ENCODE results near the gene CDC42BPG. TPM values are rescaled to one million over a fixed set of nuclear protein-coding genes. Genes with fewer than 3 reads are reported as not detected.

The CDC42BPG gene
- total and polyA plus RNA-seq, 8 donors = 6.8 to 25.9 (median 9.0) TPM

- ATAC-seq = no peak
- no peaks in the 10 kb centered on the region for H3K4me1 ChIP-seq
- no peak for DNase-seq
- no peak for TF ChIP-seq CTCF (IDR thresholded peaks at IDR 0.05)
- peaks cover 0 to 61% of the 10 kb centered on the region in 2 donors for H3K36me3 ChIP-seq
- no peaks in the 10 kb centered on the region for H3K9me3 ChIP-seq
- no peak overlapping the region for H3K27ac ChIP-seq
- H3K4me3 ChIP-seq = no peak overlapping the region
- no peaks in the 10 kb centered on the region for H3K27me3 ChIP-seq
- intact Hi-C loops (cut with DNase I) = no loop called here
Observed at GRCh38 chr11:64829536-64830251, 14.8 kb downstream of the CDC42BPG start.

- Histone ChIP-seq H3K4me1 (no peaks in the 10 kb centered on the region), H3K27ac (no peak overlapping the region), H3K27me3 (no peaks in the 10 kb centered on the region), H3K4me3 (no peak overlapping the region), H3K36me3 (peaks cover 0 to 42% of the 10 kb centered on the region in 2 donors), H3K9me3 (no peaks in the 10 kb centered on the region)
- TF ChIP-seq CTCF (IDR thresholded peaks at IDR 0.05) = no peak
- DNase-seq = no peak
- no peak for ATAC-seq
- intact Hi-C loops (cut with DNase I) = no loop called here
Observed at GRCh38 chr11:64827451-64827839, 17.0 kb downstream of the CDC42BPG start.

GRCh38 chr11:64826578-64827450 is 17.6 kb downstream of the CDC42BPG start:
- Histone ChIP-seq H3K4me3 (no peak overlapping the region), H3K4me1 (no peaks in the 10 kb centered on the region), H3K27me3 (no peaks in the 10 kb centered on the region), H3K9me3 (no peaks in the 10 kb centered on the region), H3K27ac (no peak overlapping the region), H3K36me3 (peaks cover 0 to 37% of the 10 kb centered on the region in 2 donors)
- ATAC-seq (no peak), DNase-seq (no peak)
- TF ChIP-seq CTCF (IDR thresholded peaks at IDR 0.05) = no peak
- intact Hi-C loops (cut with DNase I) = no loop called here

- DNase-seq = no peak
- H3K36me3 ChIP-seq = peaks cover 0 to 30% of the 10 kb centered on the region in 2 donors
- no peak overlapping the region for H3K4me3 ChIP-seq
- no peak overlapping the region for H3K27ac ChIP-seq
- no peaks in the 10 kb centered on the region for H3K27me3 ChIP-seq
- H3K4me1 ChIP-seq = no peaks in the 10 kb centered on the region
- no peak for ATAC-seq
- no peak for TF ChIP-seq CTCF (IDR thresholded peaks at IDR 0.05)
- intact Hi-C loops (cut with DNase I) = no loop called here
- H3K9me3 ChIP-seq = no peaks in the 10 kb centered on the region
Observed at GRCh38 chr11:64826062-64826461, 18.4 kb downstream of the CDC42BPG start.

- no peak for TF ChIP-seq CTCF (IDR thresholded peaks at IDR 0.05)
- Histone ChIP-seq H3K9me3 (no peaks in the 10 kb centered on the region), H3K4me1 (no peaks in the 10 kb centered on the region), H3K36me3 (peaks cover 0 to 12% of the 10 kb centered on the region in 2 donors), H3K27ac (no peak overlapping the region), H3K27me3 (no peaks in the 10 kb centered on the region), H3K4me3 (no peak overlapping the region)
- ATAC-seq (no peak), DNase-seq (no peak)
- intact Hi-C loops (cut with DNase I) = no loop called here
Observed at GRCh38 chr11:64823568-64824119, 20.8 kb downstream of the CDC42BPG start.
